ENCODE measurements around the gene TMEM132C. TPM values are rescaled to one million over a fixed set of nuclear protein-coding genes. Genes with fewer than 3 reads are reported as not detected.

The TMEM132C gene
- total RNA-seq, 4 donors from 2014 or later: 0.13 to 7.6 (median 0.37) TPM

DNA sequence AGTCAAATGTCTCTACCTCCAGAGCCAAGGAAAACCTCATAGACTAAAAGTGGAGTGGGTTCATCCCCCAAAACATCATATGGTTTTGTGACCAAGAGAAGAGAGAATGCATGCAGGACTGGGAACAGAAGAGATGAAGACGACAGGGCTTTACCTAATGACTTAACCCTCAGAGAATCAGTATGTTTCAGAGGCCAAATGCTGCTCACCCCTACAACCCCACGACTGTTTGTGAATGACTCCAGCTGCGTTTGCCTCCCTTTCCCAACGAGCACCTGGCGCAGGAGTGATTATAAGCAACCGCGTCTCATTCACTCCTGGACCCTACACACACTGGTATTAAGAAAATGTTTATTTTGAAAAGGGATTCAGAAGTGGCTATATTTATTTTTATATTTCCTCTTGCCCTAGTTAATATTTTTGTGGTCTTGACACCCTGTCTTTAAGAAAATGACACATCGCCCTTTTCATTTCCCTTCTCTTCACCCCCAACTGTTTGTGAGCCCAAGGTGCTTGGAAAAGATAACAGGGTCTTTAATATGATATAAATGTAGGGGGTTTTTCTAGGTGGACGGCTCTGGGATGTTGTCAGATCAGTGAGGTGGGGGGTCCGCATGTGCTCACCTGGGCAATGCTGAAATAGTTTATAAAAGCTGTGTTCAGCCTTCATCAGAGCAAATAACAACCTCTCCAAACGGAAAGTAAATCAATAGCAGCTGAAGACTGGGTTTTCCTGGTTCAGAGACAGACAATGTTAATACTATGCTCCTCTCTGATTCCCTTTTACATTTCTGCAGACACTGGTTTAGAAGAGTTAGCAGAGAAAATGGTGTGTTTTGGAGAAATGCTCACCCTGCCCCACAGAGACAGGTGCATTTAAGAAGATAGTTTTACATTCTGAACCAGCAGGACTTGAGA is 479.1 kb downstream of the TMEM132C start:
- no peaks in the 10 kb centered on the region for H3K4me1 ChIP-seq
- WGBS, 2 donors: 43 to 49% methylated on average over 11 of the region's 11 CpGs

DNA sequence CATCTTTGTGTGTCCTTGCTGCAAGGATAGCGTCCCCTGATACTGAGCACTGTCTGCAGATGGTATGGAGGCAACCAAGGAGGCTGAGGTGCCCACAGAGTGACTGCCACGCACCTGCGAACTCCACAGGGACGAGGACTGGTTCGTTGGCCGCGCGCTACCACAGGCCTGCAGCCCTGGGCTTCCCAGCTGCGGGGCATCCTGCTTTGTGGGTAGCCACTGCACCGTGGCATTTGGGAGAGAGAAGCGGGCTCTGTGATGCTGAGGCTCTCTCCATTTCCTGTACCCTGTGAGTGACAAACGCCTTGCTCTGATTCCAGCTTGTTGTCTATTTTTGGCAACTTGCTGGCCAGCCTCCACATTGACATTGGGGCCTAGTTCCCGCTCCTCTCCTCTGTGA is 480.5 kb downstream of the TMEM132C start:
- Histone ChIP-seq H3K9me3 (no peaks in the 10 kb centered on the region), H3K27ac (no peak overlapping the region), H3K4me3 (no peak overlapping the region), H3K4me1 (no peaks in the 10 kb centered on the region), H3K36me3 (no peaks in the 10 kb centered on the region), H3K27me3 (no peaks in the 10 kb centered on the region)
- 61 to 68% methylated on average over 3 to 8 of the region's 13 CpGs for WGBS, 2 donors
- TF ChIP-seq, protein P1, sequence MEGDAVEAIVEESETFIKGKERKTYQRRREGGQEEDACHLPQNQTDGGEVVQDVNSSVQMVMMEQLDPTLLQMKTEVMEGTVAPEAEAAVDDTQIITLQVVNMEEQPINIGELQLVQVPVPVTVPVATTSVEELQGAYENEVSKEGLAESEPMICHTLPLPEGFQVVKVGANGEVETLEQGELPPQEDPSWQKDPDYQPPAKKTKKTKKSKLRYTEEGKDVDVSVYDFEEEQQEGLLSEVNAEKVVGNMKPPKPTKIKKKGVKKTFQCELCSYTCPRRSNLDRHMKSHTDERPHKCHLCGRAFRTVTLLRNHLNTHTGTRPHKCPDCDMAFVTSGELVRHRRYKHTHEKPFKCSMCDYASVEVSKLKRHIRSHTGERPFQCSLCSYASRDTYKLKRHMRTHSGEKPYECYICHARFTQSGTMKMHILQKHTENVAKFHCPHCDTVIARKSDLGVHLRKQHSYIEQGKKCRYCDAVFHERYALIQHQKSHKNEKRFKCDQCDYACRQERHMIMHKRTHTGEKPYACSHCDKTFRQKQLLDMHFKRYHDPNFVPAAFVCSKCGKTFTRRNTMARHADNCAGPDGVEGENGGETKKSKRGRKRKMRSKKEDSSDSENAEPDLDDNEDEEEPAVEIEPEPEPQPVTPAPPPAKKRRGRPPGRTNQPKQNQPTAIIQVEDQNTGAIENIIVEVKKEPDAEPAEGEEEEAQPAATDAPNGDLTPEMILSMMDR (IDR thresholded peaks at IDR 0.05): no peak
- no peak for DNase-seq
- intact Hi-C loops (cut with DNase I): no loop called here

More for the DNA sequence above, 479.1 kb downstream of the TMEM132C start:
- intact Hi-C loops (cut with DNase I): no loop called here
- H3K36me3 ChIP-seq: no peaks in the 10 kb centered on the region
- no peak for DNase-seq
- TF ChIP-seq POLR2A (IDR thresholded peaks at IDR 0.05): no peak
- TF ChIP-seq, protein P1 (IDR thresholded peaks at IDR 0.05): no peak
- no peaks in the 10 kb centered on the region for H3K27me3 ChIP-seq
- H3K9me3 ChIP-seq: no peaks in the 10 kb centered on the region
- no peak overlapping the region for H3K27ac ChIP-seq
- no peak overlapping the region for H3K4me3 ChIP-seq

DNA sequence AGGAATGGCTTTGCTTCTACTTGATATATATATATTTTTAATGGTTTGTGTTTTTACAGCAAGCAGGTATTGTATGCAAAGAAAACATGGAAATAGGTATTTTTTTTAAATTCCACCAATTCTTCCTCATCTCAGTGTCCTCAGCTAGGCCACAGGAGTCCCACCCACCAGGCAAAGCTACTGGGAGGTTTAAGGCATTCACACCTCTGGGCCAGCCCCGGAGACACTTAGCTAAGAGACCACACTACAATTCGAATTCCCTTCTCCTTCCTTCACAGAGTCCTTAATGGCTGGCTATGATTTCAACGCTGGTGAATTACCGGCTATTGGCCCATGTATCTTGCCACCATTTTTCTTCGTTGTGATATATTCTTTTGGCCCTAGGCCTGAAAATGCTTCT is 485.4 kb downstream of the TMEM132C start:
- Histone ChIP-seq H3K36me3 (no peaks in the 10 kb centered on the region), H3K9me3 (no peaks in the 10 kb centered on the region), H3K4me1 (no peaks in the 10 kb centered on the region), H3K4me3 (no peak overlapping the region), H3K27ac (no peak overlapping the region), H3K27me3 (no peaks in the 10 kb centered on the region)
- no peak for TF ChIP-seq POLR2A (IDR thresholded peaks at IDR 0.05)
- TF ChIP-seq, protein P1 (IDR thresholded peaks at IDR 0.05): no peak
- intact Hi-C loops (cut with DNase I): no loop called here
- 66 to 76% methylated on average over 5 of the region's 5 CpGs for whole genome bisulfite sequencing, 2 donors
- no peak for DNase-seq

DNA sequence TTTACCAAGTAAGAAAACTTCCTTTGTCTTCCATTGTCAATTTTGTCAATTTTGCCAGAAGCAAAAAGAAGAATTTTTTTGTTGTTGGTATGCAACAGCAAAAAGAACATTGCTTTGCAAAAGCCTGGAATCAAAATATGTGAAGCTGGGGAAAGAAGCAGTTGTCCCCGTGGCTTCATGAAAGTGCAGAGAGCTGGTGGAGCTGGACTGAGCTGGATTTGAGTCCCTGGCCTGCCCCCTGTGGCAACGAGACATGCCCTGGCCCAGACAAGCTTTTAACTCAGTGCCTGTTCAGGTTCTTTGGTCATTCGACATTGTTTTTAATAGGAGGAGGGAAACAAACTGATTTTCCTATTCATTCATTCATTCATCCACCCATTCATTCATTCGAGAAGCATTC is 486.5 kb downstream of the TMEM132C start:
- Histone ChIP-seq H3K36me3 (no peaks in the 10 kb centered on the region), H3K4me3 (no peak overlapping the region), H3K9me3 (no peaks in the 10 kb centered on the region), H3K4me1 (no peaks in the 10 kb centered on the region), H3K27ac (no peak overlapping the region), H3K27me3 (no peaks in the 10 kb centered on the region)
- TF ChIP-seq, protein P1 (IDR thresholded peaks at IDR 0.05): no peak
- no peak for TF ChIP-seq POLR2A (IDR thresholded peaks at IDR 0.05)
- DNase-seq: no peak
- 29 to 35% methylated on average over 4 of the region's 4 CpGs for WGBS, 2 donors
- intact Hi-C loops (cut with DNase I): no loop called here

DNA sequence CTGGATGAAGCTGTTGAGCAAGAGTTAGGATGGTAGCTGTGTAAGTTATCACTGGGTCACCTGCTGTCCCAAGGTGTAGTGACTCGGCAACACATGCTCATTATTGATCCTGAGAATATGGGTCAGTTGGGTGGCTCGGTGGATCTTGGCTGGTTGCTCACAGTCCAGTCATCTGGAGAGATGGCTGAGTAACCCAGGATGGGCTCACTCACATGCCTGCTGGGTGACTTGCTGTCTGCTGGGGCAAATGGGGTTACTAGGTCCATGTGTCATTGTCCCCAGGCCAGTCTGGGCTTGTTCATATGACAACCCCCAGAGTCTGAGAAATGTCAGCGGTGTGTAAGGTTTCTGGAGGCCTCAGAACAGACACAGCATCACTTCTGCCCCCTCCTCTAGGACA is 487.3 kb downstream of the TMEM132C start:
- intact Hi-C loops (cut with DNase I): no loop called here
- Histone ChIP-seq H3K9me3 (no peaks in the 10 kb centered on the region), H3K27ac (no peak overlapping the region), H3K4me3 (no peak overlapping the region), H3K36me3 (no peaks in the 10 kb centered on the region), H3K4me1 (no peaks in the 10 kb centered on the region), H3K27me3 (no peaks in the 10 kb centered on the region)
- DNase-seq: no peak
- TF ChIP-seq, protein P1 (IDR thresholded peaks at IDR 0.05): no peak
- TF ChIP-seq POLR2A (IDR thresholded peaks at IDR 0.05): no peak
- WGBS, 2 donors: 71 to 73% methylated on average over 3 of the region's 3 CpGs

Measured in esophagus squamous epithelium (tissue), 5 donors.